Retinal pigment epithelial cell (primary cell): Measurements from ENCODE around the gene MLLT10.

Experiments used
- DNase-seq: peaks from one replicate; pipeline ENCODE4 v3.0.0-alpha.2; 2010; ENCODE audit warnings: low read depth
- H3K4me3 ChIP-seq: 2 replicates; pipeline ENCODE4 v1.5.1; 2011; ENCODE audit warnings: mild to moderate bottlenecking, low read length, control low read depth, moderate library complexity
- TF ChIP-seq, protein P1 (sequence below): conservative IDR thresholded peaks from 2 replicates; pipeline ENCODE4 v1.5.1; 2011; ENCODE audit warnings: low read depth, low read length, control low read depth, inconsistent platforms

MLLT10 gene

DNA sequence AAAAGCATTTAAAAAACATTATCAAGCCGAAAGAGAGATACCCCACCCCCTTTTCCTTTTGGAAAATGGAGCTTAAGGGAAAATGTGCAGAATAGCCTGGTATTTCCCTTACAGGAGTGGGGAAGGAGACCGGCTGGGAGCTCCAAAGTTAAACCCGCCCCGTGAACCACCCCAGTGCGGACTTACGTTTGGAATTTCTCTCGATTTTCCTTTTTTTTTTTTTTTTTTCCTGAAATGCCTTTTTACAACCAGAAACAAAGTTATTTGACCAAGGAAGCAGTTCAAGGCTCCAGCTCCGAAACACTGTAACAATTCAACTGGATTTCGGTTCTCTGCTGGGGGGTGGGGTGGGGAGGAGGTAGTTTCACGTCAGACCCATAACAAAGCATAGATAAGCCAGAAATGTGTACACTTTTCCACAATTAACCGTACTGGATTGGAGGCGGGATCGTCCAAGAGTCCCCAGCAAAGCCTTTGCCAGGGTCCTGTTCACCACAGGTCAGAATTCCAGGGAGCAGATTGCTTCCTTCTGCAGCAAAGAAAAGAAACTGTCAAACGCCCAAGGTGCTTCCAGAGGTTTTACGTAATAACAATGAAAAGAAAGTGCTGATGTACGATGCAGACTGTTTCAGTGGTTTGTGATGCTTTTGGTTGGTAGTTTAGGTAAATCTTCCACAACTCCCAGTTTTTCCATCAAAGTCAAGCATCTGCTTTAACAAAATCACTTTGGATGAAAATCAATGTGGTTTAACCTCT, 15.2 kb upstream of the MLLT10 start:
- H3K4me3 ChIP-seq = peak overlapping the region; percentile 63
- DNase-seq = no peak
- TF ChIP-seq, protein P1, sequence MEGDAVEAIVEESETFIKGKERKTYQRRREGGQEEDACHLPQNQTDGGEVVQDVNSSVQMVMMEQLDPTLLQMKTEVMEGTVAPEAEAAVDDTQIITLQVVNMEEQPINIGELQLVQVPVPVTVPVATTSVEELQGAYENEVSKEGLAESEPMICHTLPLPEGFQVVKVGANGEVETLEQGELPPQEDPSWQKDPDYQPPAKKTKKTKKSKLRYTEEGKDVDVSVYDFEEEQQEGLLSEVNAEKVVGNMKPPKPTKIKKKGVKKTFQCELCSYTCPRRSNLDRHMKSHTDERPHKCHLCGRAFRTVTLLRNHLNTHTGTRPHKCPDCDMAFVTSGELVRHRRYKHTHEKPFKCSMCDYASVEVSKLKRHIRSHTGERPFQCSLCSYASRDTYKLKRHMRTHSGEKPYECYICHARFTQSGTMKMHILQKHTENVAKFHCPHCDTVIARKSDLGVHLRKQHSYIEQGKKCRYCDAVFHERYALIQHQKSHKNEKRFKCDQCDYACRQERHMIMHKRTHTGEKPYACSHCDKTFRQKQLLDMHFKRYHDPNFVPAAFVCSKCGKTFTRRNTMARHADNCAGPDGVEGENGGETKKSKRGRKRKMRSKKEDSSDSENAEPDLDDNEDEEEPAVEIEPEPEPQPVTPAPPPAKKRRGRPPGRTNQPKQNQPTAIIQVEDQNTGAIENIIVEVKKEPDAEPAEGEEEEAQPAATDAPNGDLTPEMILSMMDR = no peak

DNA sequence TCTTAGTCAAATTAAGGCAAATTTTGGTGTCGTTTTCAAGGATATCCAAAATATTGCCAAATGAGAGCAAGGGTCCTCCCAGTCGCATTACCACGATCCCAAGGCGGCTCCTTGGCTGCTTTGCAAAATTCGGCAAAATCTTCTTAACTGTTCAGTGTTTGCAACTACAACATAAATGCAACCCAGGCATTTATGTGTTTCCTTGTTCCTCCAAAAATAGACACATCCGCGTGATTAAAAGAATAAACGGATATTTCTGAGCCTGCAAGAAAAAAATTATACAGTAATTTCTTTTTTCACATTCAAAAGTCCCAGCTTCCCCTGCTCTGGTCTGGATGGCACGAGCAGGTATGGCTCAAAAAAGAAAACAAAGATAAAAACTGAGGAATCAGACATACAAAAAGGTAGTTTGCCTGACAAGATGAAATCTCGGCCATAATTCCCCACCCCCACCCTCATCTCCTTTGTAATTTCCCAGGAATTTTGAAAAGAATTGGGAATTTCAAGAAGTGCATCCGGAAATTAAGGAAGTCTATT, 14.6 kb upstream of the MLLT10 start:
- H3K4me3 ChIP-seq = peak overlapping the region; percentile 63
- DNase-seq = no peak
- TF ChIP-seq, protein P1 = no peak

DNA sequence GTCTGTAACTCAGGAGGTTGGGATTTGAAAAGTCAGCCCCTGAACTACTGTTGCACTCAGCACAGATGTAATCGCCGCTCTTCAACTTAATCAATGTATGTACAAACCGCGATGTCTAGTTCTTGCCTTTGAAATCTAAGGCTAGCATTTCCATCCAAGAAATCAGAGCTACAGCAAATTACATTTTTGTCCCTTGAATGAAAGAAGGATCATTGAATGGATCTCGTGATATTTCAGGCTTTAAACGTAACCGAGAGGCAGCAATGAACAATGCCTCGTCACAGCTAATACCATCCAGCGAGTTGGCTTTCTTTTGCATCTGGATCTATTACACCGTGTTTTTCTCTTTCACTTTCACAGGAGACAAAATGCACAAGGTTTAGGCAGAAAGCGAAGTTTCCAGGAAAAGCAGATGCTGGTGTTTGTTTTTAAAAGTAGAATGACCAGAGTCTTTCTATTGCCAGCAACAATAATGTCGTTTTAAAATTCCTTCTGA, 14.0 kb upstream of the MLLT10 start:
- TF ChIP-seq, protein P1 = no peak
- no peak for DNase-seq
- H3K4me3 ChIP-seq = peak overlapping the region; percentile 63

DNA sequence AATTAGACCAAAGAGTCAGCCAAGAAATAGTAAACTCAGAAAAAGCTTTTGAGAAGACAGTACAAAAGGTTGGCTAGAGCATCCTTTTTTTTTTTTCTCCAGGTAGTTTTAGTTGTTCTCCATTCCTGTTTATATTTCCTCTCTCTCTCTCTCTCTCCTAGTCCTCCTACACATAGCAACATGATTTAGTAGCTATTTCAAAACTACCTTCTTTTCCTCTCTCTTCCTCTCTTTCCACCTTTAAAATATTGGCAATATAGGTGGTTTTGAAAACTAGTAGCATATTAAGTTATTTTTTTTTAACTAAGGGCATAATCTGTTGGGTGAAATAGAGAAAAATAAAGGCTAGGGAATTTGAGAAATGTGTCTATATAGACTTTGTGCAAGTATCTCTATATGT, 13.5 kb upstream of the MLLT10 start:
- TF ChIP-seq, protein P1 = no peak
- H3K4me3 ChIP-seq = no peak overlapping the region
- DNase-seq = no peak

DNA sequence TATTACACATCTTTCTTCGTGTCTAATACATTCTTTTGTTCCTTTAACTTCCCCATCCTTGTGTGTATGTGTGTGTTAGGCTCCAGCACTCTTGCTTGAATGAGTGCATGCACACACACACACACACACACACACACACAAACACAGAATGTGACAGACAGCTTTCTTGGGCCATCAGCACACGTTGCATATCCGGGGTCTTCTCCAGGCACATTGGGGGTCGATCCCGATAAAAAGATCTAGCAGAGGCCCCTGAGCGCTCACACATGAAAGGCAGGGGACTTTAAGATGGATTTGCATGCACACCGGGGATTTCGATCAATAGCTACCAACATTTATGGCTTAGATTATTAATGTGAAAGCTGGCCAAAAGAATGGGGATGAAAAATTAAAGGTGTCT, 13.1 kb upstream of the MLLT10 start:
- TF ChIP-seq, protein P1 = no peak
- no peak overlapping the region for H3K4me3 ChIP-seq
- DNase-seq = no peak

DNA sequence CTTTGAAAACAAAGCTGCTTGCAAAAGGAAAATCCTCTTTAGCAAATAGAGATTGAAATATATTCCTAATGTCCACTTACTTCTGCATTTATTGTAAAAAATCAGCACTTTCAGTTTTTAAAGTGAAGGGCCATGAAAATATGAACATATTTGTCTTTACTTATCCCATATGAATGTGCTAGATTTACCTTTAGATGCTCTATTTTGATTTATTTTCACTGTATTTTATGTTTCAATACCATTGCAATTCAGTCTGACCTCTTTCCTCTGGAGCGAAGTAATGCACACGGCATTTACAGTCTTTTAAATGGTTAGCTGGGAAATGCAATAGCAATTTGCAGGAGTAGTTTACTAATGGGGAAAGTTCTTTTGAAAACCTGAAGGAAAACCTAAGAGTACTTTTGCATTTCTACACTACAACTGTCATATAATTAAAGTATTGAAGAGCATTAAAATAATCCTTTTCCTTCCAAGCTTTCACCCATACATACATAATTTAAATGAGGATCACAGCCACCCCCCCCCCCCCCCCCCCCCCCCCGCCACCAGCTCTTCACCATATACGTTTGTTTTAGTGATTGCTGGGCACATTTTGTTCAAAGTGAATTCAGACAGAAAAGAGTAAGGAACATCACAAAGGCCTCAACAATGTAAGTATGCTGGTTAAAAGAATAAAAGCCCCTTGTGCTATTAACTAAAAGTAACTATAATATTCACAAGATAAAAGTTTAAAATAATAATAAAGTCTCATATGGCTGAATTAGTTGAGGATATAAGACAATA, 12.1 kb upstream of the MLLT10 start:
- DNase-seq = no peak
- H3K4me3 ChIP-seq = no peak overlapping the region
- TF ChIP-seq, protein P1 = no peak
